IPS DF 4.7 (cell line): Measurements from ENCODE around the gene CTNND2.
"Not testable (repeated sequence)": the region's sequence is repeated elsewhere in the genome, so short reads cannot be mapped to it uniquely, and the experiment has no call there.

ENCODE experiments used
- DNase-seq: peaks from one replicate; pipeline ENCODE4 v3.0.0-alpha.2; 2013; ENCODE audit warnings: low spot score; ENCODE audit errors: extremely low read depth

The CTNND2 gene

DNA sequence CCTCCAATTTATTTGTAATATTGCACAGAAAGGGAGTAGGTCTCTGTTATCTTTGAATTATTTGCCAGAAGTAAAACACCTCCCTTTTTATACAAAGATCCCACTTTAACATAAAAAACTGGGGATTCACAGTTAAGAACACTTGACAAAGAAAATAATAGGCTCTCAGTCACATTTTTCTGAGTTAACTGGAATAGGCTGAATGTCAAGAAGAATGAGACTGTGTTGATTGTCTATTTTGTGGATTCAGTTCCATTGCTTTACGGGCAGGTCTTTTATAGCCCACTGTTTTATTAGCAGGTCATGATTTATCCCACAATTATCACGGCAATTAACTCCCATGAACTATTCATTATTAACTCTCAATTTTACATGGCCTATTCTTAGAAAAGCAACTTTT is 427.4 kb downstream of the CTNND2 start:
- no peak for DNase-seq

GRCh38 chr5:11468334-11469039 is 435.8 kb downstream of the CTNND2 start:
- no peak for DNase-seq

DNA sequence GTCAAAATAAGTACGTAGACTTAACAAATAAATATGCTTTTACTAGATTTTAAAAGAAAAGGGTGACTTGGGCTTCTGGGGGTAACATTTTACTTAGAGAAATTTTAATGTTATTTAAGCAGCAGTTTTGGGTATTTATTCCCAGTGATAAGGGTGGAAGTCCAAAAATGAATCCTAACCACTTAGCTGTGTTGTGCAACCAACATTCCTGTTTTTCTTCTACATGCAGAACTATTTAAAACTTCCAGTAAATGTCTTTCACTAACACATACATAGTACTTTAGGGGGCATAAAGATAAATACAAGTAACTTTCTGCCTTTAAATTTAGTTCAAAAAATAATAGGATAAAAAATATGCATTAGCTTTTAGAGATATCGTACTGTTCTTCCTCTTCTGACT is 436.7 kb downstream of the CTNND2 start:
- no peak for DNase-seq

DNA sequence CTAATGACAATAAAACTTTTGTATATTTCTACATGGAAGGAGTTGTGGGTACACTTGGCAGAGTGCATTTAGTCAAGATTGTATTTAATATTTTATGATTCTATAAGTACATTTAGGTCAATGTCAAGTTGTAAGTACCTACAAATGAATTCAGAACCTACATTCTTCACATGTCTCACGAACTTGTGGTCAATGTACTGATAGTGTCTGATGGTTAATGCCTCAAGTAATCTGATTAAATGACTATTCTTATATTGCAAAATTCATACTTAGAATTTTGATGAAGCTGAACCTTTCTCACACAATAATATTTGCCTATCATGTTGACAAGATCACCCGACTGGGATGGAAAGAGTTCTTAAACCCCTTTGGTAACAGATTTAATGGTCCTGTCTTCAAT is 444.5 kb downstream of the CTNND2 start:
- DNase-seq, result no peak

DNA sequence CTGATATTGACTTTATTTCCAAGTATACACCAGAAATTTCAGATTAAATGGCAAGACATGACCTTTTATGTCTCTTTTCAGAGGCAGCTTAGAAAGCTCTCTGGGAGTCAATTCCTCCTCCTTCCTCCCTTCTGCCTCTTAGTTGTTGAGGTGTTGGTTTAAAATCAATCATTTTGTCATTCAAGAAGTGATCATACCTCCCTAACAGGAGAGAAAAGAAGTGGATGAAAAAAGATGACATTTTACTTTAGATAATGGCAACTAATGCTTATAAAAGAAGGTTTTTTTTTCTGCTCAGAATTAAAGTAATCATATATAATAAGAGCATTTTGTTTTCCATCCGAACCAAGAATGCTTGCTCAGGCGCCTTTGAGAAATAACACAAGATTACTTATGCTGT is 448.7 kb downstream of the CTNND2 start:
- no peak for DNase-seq

DNA sequence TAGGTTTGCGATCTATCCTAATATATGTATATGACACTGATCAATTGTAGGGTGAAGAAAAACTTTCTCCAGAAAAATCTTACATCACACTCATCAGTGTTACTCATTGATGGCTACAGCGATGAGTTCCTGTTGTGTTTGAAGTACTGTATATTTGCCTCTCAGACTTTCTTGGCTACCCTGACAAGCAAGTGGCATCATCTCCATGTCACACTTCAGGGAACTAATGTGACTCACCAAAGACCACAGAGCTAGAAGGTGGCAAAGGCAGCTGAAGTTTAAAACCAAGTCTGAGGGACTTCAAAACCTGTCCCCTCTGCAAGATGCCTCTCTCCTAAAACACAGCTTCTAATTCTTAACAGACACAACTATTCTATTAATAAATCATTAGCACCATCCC is 451.4 kb downstream of the CTNND2 start:
- DNase-seq, result no peak

GRCh38 chr5:11449966-11450365 is 454.3 kb downstream of the CTNND2 start:
- no peak for DNase-seq

DNA sequence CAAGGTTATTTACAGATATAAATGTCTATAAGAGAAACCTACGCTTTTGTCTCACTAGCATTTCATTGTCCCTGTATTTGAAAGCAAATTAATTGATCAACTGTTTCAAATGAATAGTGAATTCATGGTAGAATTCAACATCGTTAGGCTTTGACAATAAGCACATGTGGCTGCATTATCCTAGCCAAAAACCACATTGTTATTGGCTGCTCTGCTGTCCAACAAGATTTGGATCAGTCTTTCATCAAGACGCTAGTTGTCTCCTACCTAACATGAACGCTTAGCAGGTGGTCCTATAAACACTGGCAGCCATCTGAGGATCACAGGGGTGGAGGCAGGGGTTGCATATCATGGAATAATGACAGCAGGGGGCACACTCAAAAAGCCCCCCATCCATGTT is 455.0 kb downstream of the CTNND2 start:
- DNase-seq, result no peak

- DNase-seq, result no peak
Measured at GRCh38 chr5:11443831-11444230, 460.4 kb downstream of the CTNND2 start.

DNA sequence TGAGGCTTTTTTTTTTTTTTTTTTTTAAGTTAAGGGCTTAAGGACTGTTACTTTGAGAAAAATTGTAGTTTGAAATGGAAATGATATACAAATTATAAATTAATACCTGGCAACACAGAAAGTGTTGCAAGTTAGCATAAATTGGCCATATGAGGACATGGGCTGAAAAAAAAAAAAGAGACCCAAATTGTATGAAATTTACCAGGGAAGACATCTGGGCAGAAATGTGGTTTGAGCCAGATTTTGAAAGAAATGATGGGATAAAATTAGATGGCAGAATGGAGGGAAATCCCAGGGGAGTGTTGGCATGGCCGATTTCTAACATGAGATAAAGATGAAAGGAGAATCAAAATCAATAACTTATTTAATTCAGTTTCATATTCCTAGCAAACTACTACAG is 472.1 kb downstream of the CTNND2 start:
- no peak for DNase-seq

DNA sequence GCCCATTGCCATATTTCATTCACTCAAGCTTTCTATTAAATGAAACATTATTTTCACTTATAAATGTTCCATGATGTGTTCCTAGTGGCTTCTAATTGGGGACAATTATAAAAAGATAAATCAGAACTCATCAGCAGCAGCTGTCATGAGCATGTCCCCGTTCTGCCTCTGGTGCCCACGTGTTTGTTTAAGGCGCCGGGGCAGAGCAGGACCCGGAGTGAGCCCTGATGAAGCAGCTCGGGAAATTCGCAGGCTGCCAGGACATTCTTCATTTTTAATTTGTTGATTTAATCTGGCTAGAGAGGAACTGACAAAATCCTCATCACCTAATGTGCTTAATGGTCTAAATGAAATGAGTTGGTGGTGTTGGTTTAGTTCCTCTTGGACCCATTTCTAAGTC is 475.0 kb downstream of the CTNND2 start:
- no peak for DNase-seq

DNA sequence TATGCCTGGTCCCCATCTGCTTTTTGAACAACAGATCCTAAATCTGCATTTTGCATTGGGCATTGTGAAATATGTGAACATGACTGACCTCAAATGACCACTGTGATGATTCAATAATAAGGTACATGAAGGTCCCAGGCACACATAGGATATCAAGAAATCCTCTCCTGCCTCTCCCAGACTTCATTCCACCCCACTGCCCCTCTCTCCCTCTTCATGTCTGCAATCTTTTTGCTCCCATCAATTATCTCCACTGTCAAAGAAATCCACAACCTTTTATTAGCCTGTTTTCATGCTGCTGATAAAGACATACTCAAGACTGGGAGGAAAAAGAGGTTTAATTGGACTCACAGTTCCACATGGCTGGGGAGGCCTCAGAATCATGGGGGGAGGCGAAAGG is 476.7 kb downstream of the CTNND2 start:
- DNase-seq, result no peak

DNA sequence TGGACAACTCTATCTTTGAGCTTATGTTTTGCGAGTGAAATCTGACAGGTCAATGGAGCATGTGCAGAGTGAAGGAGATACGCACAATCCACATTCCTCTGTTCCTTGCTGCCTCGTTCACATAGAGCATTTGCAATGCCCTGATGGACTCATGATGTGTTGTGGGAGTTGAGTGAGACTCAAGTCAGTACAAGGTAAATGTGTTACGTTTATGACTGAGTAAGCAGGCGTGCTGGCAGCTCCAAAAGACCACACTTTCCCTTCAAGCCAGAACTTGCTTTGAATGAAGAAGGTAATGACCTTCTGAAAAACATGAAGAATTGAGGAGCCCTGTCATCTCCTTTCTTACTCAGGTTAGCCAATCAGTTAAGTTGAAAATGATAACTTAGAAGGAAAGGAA is 477.8 kb downstream of the CTNND2 start:
- no peak for DNase-seq

- DNase-seq, result no peak
Measured at GRCh38 chr5:11422342-11422741, 481.9 kb downstream of the CTNND2 start.

GRCh38 chr5:11420969-11421368 is 483.3 kb downstream of the CTNND2 start:
- DNase-seq, result no peak

DNA sequence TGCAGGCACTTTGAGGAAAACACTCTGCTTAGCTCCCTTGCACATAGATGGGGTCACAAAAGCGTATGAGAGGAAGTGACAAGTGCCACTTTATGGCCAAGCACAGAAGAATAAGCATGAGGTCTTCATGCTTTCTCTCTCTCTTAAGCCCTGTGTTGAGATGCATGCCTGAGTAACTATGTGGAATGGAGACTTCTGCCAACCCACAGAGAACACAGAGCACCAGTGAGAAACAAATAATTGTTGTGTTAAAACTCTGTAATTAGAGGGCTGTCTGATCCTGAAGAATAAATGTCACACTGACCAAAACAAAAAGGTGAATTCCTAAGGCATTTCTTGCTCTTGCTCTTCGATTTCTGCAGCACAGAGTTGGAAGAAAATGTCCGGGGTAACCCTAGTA is 488.5 kb downstream of the CTNND2 start:
- no peak for DNase-seq

DNA sequence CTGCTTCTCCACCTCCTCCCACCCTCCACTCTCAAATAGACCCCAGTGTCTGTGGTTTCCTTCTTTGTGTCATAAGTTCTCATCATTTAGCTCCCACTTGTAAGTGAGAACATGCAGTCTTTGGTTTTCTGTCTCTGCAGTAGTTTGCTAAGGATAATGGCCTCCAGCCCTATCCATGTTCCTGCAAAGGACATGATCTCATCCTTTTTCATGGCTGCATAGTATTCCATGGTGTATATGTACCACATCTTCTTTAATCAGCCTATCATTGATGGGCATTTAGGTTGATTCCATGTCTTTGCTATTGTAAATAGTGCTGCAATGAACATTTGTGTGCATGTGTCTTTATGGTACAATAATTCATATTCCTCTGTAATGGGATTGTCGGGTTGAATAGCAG is 489.5 kb downstream of the CTNND2 start:
- not testable (repeated sequence) for DNase-seq

DNA sequence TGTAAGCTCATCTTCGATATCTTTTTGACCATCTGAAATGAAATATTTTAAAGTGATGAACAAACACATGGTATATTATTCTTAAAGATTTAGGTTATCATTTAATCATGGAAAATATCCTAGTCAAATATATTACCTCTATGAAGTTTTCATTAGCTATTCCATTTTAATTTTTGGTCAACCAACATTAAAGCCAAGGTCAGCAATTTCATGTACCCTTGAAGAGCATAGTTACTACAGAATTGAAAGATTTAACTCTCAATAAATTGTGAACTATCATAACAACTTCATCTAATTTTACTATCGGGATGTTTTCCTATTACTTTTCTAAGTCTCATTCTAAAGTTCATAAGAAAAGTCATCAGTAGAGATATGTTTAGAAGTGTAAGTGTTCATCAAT is 492.6 kb downstream of the CTNND2 start:
- DNase-seq, result no peak

DNA sequence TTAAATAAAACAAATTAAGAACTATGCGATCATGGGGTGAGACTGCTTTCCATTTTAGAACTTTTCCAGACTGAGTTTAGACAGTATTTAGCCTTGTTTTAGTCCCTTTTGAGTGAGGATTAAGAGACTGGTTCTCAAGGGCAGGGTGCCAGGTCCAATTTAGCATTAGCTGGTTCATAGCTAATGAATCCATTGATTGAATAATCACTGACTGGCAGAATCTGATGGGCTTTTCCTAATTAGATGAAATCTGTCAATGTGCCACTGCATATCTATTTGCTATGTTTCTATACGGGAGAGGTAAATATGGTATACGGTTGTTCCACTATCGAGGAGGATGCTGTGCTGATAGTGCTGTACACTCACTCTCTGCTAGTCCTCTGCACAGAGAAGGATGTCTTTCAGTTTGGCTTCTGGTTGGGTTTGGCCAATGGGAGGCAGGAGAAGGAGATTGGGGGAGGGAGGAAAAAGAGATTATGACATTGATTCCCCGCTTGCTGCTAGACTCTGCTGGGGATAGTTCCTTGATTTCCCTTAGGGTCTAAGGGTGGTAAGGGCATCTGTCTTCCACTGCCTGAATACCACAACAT is 496.6 kb downstream of the CTNND2 start:
- no peak for DNase-seq

GRCh38 chr5:11400316-11400715 is 503.9 kb downstream of the CTNND2 start:
- DNase-seq, result no peak

DNA sequence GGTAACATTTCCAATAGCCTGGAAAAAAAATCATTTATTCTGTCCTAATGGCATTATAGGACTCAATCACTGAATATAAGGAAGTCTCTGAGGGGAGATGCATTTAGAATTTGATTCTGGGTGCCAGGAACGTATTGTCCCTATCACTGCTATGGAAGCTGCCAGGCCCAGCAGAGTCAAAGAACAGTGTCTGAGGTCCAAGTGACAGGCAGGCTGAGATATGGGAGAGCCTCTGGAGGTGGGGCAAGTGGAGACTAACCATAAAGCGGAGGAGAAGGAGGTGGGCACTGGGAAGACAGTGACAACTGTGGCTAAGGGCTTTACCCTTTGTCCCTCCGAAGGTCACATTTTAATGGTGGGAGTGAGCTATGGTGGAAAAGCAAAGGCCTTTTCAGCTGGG is 505.5 kb downstream of the CTNND2 start:
- no peak for DNase-seq

DNA sequence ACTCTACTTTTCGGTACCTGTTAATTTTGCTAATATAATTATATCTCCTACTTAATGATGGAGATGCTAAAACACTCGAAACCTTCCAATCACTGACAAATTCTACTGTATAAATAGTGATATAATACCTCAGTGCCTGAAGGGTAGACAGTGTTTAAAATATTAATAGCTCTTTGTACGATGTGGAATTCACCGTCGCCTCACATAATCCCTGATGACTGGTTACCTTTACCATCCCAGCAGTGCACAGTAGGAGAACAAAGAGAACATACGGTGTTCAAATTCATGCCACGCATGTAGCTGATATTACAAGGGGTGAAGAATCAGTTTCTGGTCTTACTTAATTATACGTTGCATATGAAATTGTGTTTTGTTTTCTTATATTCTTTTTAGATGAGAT is 506.7 kb downstream of the CTNND2 start:
- DNase-seq, result no peak

- no peak for DNase-seq
Measured at GRCh38 chr5:11396917-11397316, 507.3 kb downstream of the CTNND2 start.

GRCh38 chr5:11394933-11395332 is 509.3 kb downstream of the CTNND2 start:
- no peak for DNase-seq
